HG03457 (cell line): ENCODE data around the gene FAM107B.

Source experiments
- ATAC-seq: cut with Tn5 transposase; IDR thresholded peaks from one replicate; pipeline ENCODE4 v1.9.1; 2021; ENCODE audit warnings: moderate number of reproducible peaks; ENCODE audit not compliant: unreplicated experiment

The FAM107B gene

GRCh38 chr10:14519785-14520184 lies 254.9 kb downstream of the FAM107B start:
- no peak for ATAC-seq

- ATAC-seq: no peak
These were observed 256.5 kb downstream of the FAM107B start for GRCh38 chr10:14518149-14518548.

- no peak for ATAC-seq
These were observed 261.6 kb downstream of the FAM107B start for GRCh38 chr10:14513123-14513522.

DNA sequence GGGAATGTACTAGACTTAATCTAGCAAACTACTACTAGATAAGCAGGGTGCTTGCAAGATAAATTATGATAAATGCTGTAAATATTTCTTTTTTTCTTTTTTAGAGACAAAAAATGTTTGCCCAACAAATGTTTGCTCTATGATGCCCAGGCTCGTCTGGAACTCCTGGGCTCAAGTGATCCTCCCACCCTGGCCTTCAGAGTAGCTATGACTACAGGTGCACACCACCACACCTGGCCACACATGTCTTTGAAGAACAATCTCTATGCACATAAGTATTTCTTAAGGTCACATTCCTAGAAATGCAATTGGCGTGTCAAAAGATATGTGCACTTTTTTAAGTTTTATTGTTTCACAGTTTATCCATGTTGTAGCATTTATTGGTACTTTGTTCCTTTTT lies 264.4 kb downstream of the FAM107B start:
- no peak for ATAC-seq

DNA sequence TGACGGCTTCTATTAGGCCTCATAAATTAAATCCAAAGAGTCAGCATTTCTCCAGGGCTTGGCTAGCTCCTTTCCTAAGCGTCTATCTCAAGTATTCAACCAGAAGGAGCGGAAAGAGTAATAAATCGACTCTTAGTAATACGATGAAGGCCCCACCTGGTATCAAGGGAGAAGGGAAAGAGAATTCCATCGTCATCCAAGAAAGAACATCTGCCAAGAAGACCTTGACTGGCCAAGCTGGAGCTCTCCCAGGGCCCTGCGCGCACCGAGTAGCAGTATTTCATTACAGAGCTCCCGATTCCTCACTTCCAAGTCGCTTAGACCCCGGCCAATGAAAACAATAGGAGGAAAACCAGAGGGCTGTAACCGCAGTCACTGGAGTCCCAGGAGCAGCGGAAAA lies 266.0 kb downstream of the FAM107B start:
- ATAC-seq: no peak

DNA sequence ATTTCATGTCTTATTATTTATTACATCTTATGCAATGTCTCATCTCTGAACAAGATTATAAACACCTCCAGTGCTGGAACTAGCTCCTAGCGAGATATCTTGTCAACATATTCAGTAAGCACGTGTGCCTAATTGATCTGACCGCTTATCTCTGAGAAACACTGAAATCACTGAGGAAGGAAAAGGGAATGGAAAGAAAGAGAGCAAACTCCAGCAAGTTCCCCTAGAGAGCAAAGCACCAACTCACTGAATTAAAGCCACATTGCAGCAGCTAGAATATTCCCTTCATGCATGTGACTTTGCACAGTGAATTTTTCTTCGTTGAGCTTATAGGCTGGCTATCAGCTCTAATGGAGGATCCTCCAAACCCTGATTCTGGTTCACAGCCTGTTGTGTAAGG lies 266.9 kb downstream of the FAM107B start:
- ATAC-seq: no peak

DNA sequence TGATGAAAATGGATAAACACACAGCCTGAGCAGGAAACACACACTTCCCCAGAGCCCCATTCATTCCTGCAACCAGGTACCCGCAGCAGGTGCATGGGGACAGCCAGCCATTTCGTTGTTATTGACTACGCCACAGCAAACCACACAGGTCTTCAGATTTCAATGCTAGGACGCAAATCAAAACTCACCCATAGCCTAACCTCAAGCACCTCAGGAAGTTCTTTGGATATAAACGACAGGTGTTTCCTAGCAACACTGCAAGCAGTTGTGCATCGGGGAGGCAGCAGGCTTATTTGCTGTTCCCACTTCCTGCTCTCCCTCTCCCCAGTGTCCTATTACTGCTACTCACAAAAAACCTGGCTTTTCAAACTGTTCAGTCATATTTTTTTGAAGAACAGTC lies 267.5 kb downstream of the FAM107B start:
- ATAC-seq: no peak

DNA sequence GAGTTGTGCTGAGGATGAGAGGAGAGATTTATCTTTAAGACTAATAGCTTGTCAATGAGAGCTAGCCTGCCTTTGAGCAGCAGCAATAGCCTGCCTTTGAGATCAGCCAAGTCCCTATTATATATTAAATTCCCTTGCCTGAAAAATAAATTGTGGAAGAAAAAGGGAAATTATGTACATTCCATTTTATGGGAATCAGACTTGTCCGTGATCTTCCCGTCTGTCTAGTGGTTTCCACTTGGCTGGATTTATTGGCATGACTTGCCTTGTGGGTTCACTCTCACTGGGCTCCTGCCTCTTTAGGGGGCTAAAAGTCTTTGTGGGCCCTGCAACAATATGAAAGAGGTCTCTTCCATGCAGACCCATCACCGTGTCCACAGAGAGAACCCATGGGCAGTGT lies 272.3 kb downstream of the FAM107B start:
- ATAC-seq: no peak

DNA sequence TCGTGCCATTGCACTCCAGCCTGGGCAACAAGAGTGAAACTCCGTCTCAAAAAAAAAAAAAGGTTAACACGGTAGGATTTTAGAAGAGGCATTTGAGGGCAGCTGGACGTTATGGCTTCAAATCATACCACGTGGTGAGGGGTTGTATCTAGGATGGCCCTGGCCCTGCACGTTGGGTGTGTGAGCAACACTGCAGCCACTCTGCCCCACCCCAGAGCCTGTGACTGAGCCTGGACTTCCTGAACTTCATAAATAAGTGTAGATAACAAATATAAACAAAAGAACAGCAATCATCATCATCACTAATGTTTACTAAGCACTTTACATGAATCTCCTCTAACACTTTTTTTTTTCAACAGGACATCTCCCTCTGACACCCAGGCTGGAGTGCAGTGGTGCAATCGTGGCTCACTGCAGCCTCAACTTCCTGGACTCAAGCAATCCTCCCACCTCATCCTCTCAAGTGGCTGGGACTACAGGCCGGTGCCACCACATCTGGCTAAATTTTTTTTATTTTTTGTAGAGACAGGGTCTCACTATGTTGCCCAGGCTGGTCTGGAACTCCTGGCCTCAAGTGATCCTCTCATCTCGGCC lies 274.4 kb downstream of the FAM107B start:
- ATAC-seq: no peak

DNA sequence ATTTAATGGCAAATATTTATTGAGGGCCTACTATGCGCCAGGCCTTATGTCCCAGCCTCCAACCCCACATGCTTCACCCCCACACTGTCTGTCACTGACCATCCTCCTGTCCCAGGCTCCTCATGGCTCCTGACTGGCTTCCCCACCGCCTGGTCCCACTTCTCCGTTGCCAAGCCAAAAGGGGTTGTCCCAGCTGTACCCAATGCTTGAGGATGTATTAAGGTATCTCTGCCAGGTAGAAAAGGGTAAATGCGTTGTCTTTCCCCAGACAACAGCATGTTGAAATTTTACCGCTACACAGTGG lies 275.1 kb downstream of the FAM107B start:
- ATAC-seq: no peak

- ATAC-seq: no peak
These were observed 276.4 kb downstream of the FAM107B start for GRCh38 chr10:14498326-14498725.

GRCh38 chr10:14491811-14492210 lies 282.9 kb downstream of the FAM107B start:
- no peak for ATAC-seq

GRCh38 chr10:14489522-14490177 lies 285.0 kb downstream of the FAM107B start:
- ATAC-seq: no peak

- no peak for ATAC-seq
These were observed 287.2 kb downstream of the FAM107B start for GRCh38 chr10:14487488-14487883.

GRCh38 chr10:14486777-14487487 lies 287.8 kb downstream of the FAM107B start:
- ATAC-seq: no peak

- no peak for ATAC-seq
These were observed 288.7 kb downstream of the FAM107B start for GRCh38 chr10:14485986-14486385.

DNA sequence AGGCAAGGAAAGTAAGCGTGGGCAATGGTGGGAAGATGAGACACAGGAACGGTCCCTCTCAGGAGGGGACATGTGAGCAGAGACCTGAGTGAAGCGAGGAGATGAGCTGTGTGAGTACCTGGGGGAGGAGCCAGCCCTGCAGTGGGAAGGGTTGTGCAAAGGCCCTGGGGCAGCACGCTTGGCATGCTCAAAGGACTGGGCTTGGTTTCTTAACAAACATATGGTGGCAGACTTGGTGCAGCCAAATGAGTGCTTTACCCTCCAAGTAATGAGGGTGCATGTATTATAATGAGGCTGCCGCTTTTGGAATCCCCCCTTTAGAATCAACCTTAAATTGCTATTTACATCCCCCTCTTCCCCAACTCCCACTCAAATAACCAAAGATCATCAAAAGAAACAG lies 291.3 kb downstream of the FAM107B start:
- no peak for ATAC-seq

DNA sequence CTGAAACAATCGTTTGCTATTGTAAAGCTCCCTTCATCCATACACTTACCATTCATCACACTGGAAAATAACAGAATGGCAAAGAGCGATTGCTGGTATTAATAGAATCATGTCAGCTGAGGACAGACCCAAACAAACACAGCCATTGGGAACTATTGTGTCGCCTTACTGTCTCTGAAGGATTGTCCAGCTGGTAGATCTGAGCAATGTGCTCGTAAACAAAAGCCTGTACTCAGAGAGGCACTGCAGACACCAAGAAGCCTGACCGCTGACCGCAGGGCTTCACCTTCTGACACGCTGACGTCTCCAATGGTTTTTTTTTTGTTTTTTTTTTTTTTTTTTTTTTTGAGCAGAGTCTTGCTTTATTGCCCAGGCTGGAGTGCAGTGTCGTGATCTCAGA lies 292.9 kb downstream of the FAM107B start:
- no peak for ATAC-seq

GRCh38 chr10:14481014-14481413 lies 293.7 kb downstream of the FAM107B start:
- no peak for ATAC-seq

DNA sequence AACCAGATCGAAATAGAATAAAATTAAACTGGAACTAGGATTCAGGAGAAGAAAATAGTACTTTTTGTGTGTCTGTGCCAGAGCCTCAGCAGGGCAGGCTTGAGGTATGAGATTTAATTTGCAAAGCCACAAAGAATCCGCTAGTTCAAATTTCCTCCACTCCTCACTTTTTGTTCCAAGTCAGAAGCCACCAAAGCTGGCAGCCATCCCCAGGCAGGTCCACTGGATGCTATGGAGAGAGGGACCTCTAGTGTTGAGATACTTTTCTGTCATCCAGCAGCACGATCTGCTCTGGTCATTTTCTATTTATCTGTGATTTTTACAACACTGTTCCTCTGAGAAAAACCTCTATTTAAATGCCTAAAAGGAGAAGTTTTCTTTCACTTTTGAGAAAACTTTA lies 296.1 kb downstream of the FAM107B start:
- ATAC-seq: no peak

DNA sequence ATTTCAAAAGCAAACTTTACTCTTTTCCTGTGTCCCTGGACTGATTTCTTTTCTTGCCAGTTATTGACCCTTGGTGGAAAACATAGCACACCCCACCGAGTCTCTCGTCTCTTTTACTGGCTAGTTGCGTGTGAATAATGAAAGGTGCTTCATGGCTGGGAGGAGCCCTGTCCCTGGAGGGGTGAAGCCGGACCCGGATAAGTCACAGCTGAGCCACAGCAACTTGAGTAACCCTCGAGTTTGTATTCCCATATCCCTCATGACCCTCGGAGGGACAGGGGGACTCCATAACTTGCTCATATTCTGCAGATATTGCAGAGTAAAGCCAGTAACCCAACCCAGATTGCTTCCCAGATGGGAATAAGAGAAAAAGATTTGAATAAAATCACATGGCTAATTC lies 296.5 kb downstream of the FAM107B start:
- no peak for ATAC-seq

DNA sequence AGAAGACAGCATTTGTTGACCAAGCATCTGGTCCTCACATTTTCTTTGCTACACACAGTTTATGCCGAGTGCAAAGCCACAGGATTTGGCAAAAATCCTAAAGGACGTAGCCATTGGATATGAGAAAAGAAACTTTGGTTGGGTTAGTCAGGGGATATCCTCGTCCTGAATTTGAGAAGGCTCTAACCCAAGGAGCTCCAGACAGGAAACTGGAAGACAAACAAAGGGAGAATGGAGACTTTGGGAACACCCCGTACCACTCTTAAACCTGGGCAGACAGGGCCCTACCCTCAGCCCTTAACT lies 297.3 kb downstream of the FAM107B start:
- no peak for ATAC-seq
